ENCODE data around the gene WWOX.

- TF ChIP-seq EZH2 (IDR thresholded peaks at IDR 0.05), result no peak
- TF ChIP-seq POLR2AphosphoS5 (IDR thresholded peaks at IDR 0.05; ENCODE audit: borderline replicate concordance, low read depth, low read length), result no peak
- TF ChIP-seq FOXP2 (optimal IDR thresholded peaks at IDR 0.05; ENCODE audit: control extremely low read depth, extremely low read length, insufficient read depth), result no peak
Measured at GRCh38 chr16:78274771-78275170, 175.3 kb downstream of the WWOX start.

Data from SK-N-MC (cell line).